GM15510 (cell line): ENCODE results near the gene TRIAP1.

ENCODE experiments used
- POLR2A ChIP-seq: IDR thresholded peaks from 3 replicates; pipeline ENCODE4 v1.6.1; 2011; ENCODE audit warnings: borderline replicate concordance; ENCODE audit not compliant: insufficient read length; ENCODE audit errors: extremely low read depth

TRIAP1 gene

GRCh38 chr12:120445911-120446843 lies at the start of gene TRIAP1, which contains the start of gene GATC:
Gene TRIAP1 (minus strand): TSS chr12:120446384. CDS start chr12:120446372, 12 bp downstream.
Gene GATC (plus strand): TSS chr12:120446444. CDS start chr12:120446481, 37 bp downstream.
- TF ChIP-seq POLR2A = peak; percentile 93

- TF ChIP-seq POLR2A = no peak
Measured at GRCh38 chr12:120495186-120495730, 49.1 kb upstream of the TRIAP1 start.

DNA sequence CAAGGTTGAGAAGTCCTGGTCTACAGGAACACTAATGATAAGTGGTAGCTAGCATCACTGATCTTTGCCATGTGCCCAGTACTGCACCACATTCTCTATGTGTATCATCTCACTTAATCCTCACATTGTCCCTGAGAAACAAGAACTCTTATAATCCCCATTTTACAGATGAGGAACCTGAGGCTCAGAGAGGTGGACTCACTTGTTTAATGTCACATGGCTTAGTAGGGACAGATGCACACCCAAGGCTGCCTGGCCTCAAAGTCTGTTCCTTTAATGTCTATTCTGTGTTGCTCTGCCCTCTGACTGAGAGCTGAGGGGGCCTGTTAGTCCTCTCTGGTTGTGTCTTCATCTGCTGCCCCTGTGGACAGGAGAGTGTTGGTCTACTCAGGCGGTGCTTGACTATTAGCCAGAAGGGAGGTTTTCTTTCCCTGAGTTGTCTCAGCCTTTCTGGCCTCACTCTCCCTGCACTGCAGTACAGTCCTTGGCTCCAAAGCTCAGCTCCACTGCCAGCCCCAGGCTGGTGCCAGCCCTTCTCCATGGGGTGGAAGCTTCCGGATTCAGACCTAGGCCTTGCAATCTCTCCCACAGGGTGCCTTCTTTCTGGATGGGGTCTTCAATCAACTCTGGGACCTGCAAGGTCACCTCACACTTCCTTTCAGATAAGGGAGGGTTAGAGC lies 44.8 kb upstream of the TRIAP1 start:
- no peak for TF ChIP-seq POLR2A

- TF ChIP-seq POLR2A = no peak
Measured at GRCh38 chr12:120490325-120490724, 44.1 kb upstream of the TRIAP1 start.

GRCh38 chr12:120489018-120489417 lies 42.8 kb upstream of the TRIAP1 start:
- no peak for TF ChIP-seq POLR2A

- no peak for TF ChIP-seq POLR2A
Measured at GRCh38 chr12:120488057-120488640, 42.0 kb upstream of the TRIAP1 start.

DNA sequence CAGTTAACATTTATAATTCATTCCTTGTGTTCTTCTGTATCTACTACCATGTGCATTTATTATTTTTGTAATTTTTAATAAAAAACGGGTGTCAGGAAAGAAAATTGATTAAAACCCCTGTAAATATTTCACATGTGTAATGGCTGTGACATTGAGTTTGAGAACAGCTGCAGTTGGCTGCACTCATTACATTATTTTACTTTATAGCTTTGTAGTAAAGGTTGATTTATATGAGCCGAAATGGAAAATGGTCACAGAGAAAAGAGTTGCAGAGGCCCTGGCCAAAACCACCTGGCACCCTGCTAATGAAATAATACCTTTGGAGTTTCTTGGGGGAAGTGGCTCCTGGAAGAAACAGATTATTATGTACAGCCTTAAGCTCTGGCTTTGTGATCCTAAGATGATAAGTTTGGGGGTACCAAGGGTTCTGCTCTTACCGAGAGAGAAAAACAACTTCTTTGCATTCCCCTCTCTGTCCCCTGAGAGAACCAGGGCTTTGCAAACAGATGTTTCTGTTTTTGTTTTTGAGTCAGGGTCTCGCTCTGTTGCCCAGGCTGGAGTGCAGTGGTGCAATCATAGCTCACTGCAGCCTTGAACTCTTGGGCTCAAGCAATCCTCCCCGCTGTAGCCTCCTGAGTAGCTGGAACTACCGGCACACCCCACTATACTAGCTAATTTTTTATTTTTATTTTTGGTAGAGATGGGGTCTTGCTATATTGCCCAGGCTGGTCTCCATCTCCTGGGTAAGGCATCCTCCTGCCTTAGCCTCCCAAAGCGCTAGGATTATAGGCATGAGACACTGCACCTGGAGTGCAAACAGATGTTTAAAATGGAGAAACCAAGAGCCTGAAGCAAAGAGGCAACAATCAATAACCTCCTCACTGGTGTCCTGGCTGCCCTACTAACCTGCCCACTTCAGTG lies 40.0 kb upstream of the TRIAP1 start:
- no peak for TF ChIP-seq POLR2A

- TF ChIP-seq POLR2A = no peak
Measured at GRCh38 chr12:120483621-120484020, 37.4 kb upstream of the TRIAP1 start.

GRCh38 chr12:120481022-120481767 lies 35.0 kb upstream of the TRIAP1 start:
- TF ChIP-seq POLR2A = no peak

DNA sequence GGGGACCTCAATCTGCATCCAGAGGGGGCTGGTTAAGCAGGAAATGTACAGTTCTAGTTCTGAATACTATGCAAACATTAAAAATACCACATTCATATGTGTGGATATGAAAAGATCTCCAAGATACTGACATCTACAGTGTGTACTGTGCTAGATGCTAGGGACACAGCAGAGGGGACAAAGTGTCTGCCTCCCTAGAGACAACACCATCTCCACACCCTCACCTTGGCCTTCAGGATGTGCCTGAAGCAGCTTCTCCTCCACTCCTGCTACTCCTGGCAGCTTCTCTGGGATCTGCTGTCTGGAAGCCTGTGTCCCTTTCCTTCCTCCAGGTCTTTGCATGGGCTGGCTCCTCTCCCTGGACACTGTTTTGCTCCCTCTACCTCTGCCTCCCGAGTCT lies 34.0 kb upstream of the TRIAP1 start:
- TF ChIP-seq POLR2A = no peak

DNA sequence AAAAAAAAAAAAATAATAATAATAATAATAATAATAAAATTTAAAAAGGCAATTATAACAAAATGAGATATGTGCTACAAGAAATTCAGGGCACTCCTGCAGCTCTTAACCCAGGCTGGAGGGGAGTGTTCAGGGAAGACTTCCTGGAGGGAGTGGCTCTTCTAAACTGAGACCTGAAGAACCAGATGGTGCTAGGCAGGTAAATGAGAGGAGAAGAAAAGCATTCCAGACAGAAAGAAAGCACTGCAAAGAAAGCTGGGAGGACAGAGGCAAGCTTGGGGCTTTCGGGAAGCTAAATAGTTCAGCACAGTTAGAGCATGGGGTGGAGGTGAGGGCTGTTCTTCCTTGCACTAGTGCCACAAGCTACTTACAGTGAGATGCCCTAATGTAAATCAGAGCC lies 33.3 kb upstream of the TRIAP1 start:
- no peak for TF ChIP-seq POLR2A

DNA sequence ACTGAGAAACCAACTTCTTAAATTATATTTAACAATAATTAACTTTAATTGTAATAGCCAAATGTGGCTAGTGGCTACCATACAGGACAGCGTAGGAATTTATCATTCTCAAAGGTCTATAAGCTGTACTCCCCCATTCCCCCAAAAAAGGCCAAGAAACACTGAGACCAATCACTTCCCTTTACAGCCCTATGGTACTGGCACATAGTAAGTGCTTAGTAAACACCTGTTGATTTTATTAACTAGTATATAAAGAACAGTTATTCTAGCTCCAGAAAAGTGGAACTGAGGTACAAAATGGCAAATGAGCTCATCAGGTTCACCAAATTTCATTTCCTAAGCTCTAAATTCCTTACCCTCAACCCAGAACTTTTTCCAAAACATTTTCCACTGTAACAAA lies 29.5 kb upstream of the TRIAP1 start:
- TF ChIP-seq POLR2A = no peak

DNA sequence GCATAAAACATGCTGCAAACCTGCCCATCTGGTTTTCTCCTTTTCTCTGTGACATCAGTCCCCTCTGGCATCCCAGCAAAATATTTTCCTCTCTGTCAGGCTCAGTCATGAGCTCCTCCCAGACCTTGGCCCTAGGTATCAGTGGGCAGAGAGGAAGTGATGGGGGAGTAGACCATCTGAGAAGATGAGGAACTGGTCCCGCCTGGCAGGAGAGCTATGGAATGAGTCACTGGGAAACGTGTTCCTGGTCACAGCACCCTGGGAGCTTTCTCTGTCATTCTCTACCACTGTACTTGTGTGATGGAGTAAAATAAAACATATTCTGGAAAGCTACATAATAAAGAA lies 28.4 kb upstream of the TRIAP1 start:
- no peak for TF ChIP-seq POLR2A

DNA sequence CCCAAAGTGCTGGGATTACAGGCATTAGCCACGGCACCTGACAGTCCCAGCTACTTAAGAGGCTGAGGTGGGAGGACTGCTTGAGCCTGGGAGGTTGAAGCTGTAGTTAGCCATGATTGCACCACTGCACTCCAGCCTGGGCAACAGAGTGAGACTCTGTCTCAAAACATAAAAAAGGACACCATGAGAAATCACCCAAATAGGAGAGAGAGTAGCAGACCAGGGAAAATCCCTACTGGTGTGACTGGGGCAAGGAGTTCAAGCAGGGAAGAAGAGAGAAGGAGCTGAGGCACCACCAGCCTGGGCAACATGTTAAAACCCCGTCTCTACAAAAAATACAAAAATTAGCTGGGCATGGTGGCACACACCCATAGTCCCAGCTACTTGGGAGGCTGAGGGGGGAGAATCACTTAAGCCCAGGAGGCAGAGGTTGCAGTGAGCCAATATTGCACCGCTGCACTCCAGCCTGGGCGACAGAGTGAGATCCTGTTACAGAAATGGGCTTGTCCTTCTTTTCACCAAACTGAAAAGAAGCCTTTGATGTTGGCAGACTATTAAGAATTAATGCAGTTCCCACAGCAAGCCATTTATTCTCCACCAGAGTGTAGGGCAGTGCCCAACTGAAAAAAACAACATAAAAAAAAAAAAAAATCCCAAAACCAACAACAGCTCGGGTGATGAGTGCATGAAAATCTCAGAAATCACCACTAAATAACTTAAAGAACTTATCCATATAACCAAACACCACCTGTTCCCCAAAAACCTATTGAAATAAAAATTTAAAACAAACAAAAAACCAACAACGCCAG lies 27.8 kb upstream of the TRIAP1 start:
- no peak for TF ChIP-seq POLR2A
